Stimulated activated CD4-positive, alpha-beta T cell treated with anti-CD3 and anti-CD28 coated beads, Interleukin-2, amount 100 ng/mL, for 24 hours (primary cell): ENCODE measurements around the gene UBE2I.
"Not testable (repeated sequence)": the region's sequence is repeated elsewhere in the genome, so short reads cannot be mapped to it uniquely, and the experiment has no call there.

ENCODE experiments used
- DNase-seq, 2 donors: peaks; one replicate each; pipeline ENCODE4 v3.0.0-alpha.2; 2020

UBE2I gene

DNA sequence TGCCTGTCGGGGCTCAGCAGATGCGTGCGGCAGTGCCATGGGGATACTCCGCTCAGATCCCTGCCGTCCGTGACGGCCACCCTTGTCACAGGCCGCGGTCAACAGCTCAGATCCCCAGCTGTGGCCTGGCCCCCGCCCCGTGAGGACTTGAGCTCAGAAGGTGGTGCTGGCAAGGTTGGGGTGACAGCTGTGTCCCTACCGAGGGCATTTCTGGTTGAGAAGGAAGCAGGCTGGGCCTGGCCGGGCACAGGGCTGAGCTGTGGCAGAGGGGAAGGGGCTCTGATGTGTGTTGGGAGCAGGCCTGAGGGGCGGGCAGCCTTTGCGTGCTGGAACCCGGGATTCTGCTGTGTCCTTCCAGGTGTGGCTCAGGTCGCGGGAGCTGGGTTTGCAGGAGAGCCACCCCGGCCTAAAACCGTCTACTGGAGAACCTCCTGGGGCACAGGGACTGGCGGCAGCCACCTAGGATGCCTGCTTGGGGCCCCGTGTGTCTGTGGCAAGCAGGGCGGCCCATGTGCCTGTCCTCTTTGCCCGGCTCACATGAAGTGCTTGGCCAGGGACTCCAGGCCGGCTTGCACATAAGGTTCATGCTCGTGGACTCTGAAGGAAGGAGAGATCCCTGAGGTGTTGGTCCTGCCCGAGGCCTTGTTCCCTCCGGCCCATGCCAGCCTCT is 5.1 kb downstream of the UBE2I start:
- DNase-seq: no peak

DNA sequence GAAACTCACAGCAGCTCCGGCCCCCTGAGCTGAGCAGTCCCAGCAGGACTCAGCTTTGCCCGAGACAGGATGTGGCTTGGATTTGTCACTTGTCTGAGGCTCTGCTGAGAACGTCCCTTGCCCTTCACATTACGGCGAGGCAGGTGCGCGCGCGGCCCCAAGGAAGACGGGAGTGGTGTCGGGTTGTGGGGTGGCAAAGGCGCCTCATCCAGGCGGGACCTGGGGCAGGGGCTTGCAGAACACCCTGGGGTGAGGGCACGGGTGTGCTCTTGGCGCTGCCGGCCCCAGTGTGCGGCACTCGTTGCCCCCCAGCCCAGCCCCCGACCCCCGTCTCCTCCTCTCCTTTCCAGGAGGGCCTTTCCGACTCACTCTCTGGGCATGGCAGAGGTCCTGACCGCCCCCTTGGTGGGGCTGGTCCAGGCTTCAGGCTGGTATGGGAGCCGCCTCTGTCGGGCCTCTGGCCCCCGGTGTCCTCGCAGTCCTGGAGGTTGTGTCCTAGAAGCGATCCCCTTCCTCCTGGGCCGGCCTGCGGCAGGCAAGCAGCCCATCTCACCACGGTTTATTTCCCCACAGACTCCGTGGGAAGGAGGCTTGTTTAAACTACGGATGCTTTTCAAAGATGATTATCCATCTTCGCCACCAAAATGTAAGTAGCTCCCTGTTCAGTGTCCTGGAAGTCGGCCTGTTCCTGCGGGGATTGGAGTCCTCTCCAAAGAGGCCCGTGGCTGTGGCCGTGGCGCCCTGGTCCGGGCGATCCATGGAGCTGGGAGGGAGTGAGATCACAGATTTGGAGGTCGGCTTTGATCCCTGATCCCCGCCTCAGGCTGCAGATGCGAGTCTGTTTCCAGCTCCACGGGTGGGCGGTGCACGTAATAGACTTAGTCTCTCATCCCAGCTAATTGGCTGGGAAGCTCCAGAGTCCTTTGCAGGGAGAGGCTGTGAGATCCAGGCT is 5.9 kb downstream of the UBE2I start:
- no peak for DNase-seq

- DNase-seq: no peak
These were observed 6.6 kb downstream of the UBE2I start for GRCh38 chr16:1316033-1316405.

GRCh38 chr16:1317479-1318267 is 8.2 kb downstream of the UBE2I start:
- DNase-seq: no peak

GRCh38 chr16:1318268-1318545 is 8.8 kb downstream of the UBE2I start:
- DNase-seq: no peak

GRCh38 chr16:1319041-1319440 is 9.6 kb downstream of the UBE2I start:
- DNase-seq: no peak

DNA sequence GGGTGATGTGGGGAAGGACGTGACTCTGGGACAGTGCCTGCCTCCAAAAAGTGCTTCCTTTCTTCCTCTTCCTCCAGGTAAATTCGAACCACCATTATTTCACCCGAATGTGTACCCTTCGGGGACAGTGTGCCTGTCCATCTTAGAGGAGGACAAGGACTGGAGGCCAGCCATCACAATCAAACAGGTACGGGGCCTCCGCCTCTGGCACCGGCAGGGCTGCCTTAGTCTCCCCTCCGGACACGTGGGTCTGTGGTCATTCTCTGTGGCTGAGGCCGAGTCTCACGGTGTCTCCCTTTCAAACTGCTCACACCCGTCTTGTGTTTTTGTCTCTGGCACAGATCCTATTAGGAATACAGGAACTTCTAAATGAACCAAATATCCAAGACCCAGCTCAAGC is 10.7 kb downstream of the UBE2I start:
- no peak for DNase-seq

DNA sequence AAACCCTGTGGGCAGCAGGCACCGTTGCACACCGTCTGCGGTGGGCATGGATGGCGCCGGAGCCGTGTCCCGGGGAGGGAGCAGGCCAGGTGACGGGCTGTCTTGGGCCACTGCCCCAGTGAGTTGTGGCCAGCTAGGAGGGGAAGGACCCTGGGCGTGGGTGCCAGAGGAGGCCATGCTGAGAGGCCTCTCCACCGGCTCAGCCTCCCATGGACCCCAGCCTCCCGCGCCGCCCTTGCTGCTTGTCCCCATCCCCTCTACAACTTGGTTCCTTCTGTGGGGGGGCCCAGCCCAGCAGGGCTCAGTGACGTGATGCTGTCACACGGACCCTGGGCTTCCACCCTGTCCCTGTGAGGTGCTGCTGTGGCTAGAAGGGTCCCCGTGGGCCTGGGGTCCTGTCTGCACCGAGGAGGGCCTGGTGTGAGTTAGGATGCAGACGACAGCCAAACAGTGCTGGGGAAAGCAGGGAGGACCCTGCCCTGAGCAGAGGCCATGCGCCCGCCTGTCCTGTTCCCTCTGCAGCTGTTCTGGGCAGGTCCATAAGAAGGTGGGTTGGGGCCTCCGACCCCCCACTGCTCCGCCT is 11.3 kb downstream of the UBE2I start:
- no peak for DNase-seq

GRCh38 chr16:1322407-1322806 is 13.0 kb downstream of the UBE2I start:
- no peak for DNase-seq

DNA sequence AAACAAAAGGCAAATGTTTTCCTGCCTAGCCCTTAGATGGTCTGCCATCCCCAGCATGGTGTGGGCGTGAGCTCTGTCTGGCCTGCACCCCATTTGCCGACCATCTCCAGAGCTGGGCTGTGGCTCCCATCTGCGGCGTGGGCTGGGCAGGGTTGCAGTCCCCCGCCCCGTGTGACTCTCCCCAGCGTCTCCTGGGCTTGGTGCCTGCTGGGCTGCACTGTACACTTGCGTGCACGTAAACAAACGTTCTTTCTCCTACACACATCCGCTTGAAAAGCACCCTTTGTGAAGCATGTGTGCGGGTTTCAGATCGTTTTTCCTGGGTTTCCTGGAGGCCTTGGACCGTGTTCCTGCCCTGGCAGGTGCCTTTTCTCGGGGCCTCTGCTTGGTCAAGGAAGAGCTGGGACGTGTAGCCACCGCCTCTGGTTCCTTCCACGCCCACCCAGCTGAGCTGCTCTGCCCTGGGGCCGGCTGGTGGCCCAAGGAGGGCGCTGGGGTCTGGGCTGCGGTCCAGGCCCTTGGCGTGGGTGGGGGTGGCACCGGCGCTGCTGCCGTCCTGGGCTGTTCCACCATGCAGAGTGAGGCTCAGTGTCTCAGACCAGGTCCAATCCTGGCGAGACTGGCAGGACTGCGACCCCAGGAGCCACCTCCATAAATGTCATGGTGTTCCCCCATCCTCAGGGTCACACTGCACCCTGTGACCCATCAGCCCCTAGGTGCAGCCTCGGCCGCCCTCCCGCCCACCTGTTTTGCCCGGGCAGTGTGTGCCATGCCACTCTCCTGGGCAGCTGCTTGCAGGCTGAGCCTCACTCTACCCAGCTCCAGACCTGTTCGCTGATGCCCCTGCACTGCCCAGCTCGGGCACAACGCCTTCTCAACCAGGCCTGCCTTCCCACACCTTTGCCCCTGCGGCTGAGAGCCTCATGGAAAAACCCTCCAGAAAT is 14.1 kb downstream of the UBE2I start:
- no peak for DNase-seq

DNA sequence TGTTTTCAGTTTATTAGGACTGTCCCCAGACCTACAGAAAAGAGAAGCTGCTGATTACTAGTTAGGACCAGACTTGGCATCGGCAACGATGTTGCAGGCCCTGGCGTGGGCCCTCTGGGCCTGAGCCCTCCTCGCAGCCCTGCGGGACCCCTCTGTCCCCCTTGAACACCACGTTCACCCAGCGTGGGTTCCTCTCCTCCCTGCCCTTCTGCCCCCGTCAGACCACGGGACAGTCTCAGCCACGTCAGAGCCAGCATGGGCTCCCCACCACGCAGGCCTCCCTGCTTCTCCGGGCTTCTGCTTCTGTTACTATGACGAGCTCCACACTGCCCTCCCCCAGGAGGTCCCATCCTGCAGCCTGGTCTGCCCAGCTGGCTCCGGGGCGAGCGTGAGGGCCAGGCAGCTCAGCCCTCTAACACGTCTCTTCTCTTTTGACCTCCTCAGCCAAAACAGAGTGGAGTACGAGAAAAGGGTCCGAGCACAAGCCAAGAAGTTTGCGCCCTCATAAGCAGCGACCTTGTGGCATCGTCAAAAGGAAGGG is 14.9 kb downstream of the UBE2I start:
- DNase-seq: no peak

- no peak for DNase-seq
These were observed 15.8 kb downstream of the UBE2I start for GRCh38 chr16:1325261-1325660.

DNA sequence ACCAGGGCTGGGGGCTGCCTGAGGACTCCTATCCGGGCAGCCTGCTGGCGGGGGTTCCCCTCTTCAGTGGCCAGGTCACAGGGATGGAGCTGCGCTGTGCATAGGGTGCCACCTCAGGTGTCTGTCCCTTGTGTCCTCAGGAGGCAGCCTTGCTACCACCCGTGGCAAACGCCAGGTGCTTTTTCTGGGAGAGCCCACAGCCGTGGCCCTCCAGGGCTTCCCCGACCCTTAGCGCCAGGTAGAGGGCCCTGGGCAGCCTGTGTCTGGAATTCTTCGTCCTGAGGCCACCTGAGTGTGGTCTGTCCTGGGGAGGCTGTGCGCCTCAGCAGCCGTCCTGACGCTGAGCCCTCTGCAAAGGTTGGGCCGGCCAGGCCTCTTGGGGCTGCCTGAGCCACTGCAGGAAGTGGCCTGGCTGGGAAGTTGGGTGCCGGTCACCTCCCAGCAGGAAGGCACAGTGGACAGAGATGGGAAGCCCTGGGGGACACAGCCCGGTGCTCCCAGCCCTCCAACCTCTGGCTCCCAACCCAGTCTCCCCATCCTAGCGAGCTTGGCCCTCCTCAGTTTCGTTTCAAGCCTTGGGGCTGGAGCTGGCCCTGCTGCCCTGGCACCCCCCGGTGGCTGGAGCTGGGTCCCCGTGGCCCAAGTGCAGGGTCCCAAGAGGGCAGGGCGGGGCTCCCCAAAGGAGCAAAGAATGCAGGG is 16.4 kb downstream of the UBE2I start:
- no peak for DNase-seq

DNA sequence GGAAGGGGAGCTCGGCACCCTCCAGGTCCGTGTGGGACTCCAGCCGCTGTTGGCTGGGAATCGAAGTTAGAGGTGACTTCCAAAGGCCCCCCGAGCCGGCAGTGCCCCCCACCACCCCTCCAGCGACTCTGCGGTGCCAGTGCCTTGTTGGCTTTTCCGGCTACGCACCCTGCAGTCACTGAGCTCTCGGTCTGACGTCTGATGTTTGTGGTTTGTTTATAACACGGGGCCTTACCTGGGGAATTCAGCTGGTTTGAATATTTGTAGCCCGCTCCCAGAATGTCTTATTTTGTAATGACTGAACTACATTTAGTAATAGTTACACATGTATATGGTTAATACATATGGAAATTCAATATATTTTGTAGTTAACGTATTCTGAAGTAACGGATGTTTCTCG is 17.0 kb downstream of the UBE2I start:
- no peak for DNase-seq

DNA sequence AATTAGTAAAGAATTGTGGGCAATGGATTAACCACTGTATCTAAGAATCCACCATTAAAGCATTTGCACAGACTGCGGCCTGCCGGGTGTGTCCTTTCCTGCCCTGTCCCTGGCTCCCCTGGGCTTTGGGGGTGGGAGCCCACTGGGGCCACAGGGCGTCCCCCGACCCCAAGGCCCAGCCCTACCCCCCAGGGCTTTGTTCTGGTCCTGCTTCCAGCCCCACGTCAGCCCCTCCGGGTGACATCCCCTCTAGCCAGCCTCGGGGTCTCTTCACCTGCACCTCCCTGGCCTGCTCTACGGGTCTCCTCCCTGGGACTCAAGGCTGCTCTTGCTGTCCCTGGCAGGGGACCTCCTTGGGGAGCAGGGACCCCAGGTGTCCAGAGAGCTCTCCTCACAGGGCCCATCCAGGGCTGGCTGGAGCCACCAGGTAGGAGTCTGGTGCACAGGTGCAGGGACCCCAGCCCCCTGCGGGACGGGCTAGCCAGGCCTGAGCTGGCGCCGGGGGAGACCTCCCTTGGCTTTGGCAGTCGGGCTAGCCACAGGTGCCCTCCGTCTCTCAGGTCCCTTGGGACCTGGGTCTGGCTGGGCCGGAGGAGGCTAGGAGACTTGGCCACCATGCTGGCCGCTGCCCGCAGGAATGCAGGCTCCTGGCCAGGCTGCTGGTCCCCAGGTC is 17.6 kb downstream of the UBE2I start:
- DNase-seq: no peak

DNA sequence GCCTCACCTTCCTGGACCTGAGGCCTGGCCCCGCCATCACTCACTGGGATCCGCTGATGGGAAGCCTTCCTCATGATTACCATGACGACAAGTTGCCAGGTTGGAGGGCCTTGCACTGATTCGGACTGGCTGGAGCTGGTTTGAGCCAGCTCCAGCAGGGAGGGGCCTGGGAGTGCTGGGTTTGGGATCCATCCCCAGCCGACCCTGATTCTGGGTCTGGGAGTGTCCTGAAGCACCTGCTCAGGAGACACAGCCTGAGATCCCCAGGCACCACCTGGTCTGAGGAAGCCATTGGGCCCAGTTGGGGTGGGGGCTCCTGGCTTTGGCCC is 18.1 kb downstream of the UBE2I start:
- no peak for DNase-seq

GRCh38 chr16:1328136-1328535 is 18.7 kb downstream of the UBE2I start:
- not testable (repeated sequence) for DNase-seq

- not testable (repeated sequence) for DNase-seq
These were observed 19.5 kb downstream of the UBE2I start for GRCh38 chr16:1328961-1329360.

- DNase-seq: peak in 1 of 2 donors; percentile 64
These were observed 21.0 kb downstream of the UBE2I start for GRCh38 chr16:1330260-1330914.
